ENCODE data around the gene TEX26.

The TEX26 gene

GRCh38 chr13:31010296-31010695 is 77.8 kb downstream of the TEX26 start:
- Histone ChIP-seq H2AFZ (ENCODE audit: low read depth) (no peak overlapping the region), H3K79me2 (ENCODE audit: insufficient read depth, low read depth) (no peaks in the 10 kb centered on the region), H3K36me3 (ENCODE audit: insufficient read depth) (no peaks in the 10 kb centered on the region), H4K20me1 (ENCODE audit: insufficient read depth) (no peaks in the 10 kb centered on the region), H3K4me2 (no peak overlapping the region), H3K4me1 (ENCODE audit: low read depth, poor library complexity, severe bottlenecking) (no peaks in the 10 kb centered on the region), H3K4me3 (IDR thresholded peaks at IDR 0.05; ENCODE audit: insufficient read depth, low read depth, low read length) (no peak overlapping the region), H3K27me3 (ENCODE audit: insufficient read depth, low read depth) (no peaks in the 10 kb centered on the region), H3K27ac (no peak overlapping the region), H3K9ac (no peak overlapping the region)
- TF ChIP-seq CTCF (conservative IDR thresholded peaks at IDR 0.05; ENCODE audit: low read depth, low read length), result no peak

GRCh38 chr13:31011193-31011860 is 78.9 kb downstream of the TEX26 start:
- H3K27ac ChIP-seq, result no peak overlapping the region
- TF ChIP-seq CTCF (conservative IDR thresholded peaks at IDR 0.05; ENCODE audit: low read depth, low read length), result no peak
- no peak overlapping the region for H2AFZ ChIP-seq (ENCODE audit: low read depth)
- H3K4me3 ChIP-seq (IDR thresholded peaks at IDR 0.05; ENCODE audit: insufficient read depth, low read depth, low read length), result no peak overlapping the region
- no peaks in the 10 kb centered on the region for H4K20me1 ChIP-seq (ENCODE audit: insufficient read depth)
- H3K9ac ChIP-seq, result no peak overlapping the region
- no peaks in the 10 kb centered on the region for H3K79me2 ChIP-seq (ENCODE audit: insufficient read depth, low read depth)
- H3K27me3 ChIP-seq (ENCODE audit: insufficient read depth, low read depth), result no peaks in the 10 kb centered on the region
- H3K36me3 ChIP-seq (ENCODE audit: insufficient read depth), result no peaks in the 10 kb centered on the region
- no peaks in the 10 kb centered on the region for H3K4me1 ChIP-seq (ENCODE audit: low read depth, poor library complexity, severe bottlenecking)
- H3K4me2 ChIP-seq, result no peak overlapping the region

- no peak for TF ChIP-seq CTCF (conservative IDR thresholded peaks at IDR 0.05; ENCODE audit: low read depth, low read length)
- Histone ChIP-seq H3K4me3 (IDR thresholded peaks at IDR 0.05; ENCODE audit: insufficient read depth, low read depth, low read length) (no peak overlapping the region), H3K4me2 (no peak overlapping the region), H3K27me3 (ENCODE audit: insufficient read depth, low read depth) (no peaks in the 10 kb centered on the region), H2AFZ (ENCODE audit: low read depth) (no peak overlapping the region), H3K79me2 (ENCODE audit: insufficient read depth, low read depth) (no peaks in the 10 kb centered on the region), H4K20me1 (ENCODE audit: insufficient read depth) (no peaks in the 10 kb centered on the region), H3K36me3 (ENCODE audit: insufficient read depth) (no peaks in the 10 kb centered on the region), H3K9ac (no peak overlapping the region), H3K27ac (no peak overlapping the region), H3K4me1 (ENCODE audit: low read depth, poor library complexity, severe bottlenecking) (no peaks in the 10 kb centered on the region)
Measured at GRCh38 chr13:31011901-31012654, 79.6 kb downstream of the TEX26 start.

- Histone ChIP-seq H3K36me3 (ENCODE audit: insufficient read depth) (no peaks in the 10 kb centered on the region), H3K4me1 (ENCODE audit: low read depth, poor library complexity, severe bottlenecking) (no peaks in the 10 kb centered on the region), H2AFZ (ENCODE audit: low read depth) (no peak overlapping the region), H4K20me1 (ENCODE audit: insufficient read depth) (no peaks in the 10 kb centered on the region), H3K27ac (no peak overlapping the region), H3K27me3 (ENCODE audit: insufficient read depth, low read depth) (no peaks in the 10 kb centered on the region), H3K79me2 (ENCODE audit: insufficient read depth, low read depth) (no peaks in the 10 kb centered on the region), H3K4me3 (IDR thresholded peaks at IDR 0.05; ENCODE audit: insufficient read depth, low read depth, low read length) (no peak overlapping the region), H3K9ac (no peak overlapping the region), H3K4me2 (no peak overlapping the region)
- TF ChIP-seq CTCF (conservative IDR thresholded peaks at IDR 0.05; ENCODE audit: low read depth, low read length), result no peak; the same call in 1 of the 2 replicates
Measured at GRCh38 chr13:31012655-31013024, 80.2 kb downstream of the TEX26 start.

All from KMS-11 (cell line).